GOT3 (cell line): Measurements from ENCODE around the gene RAB30.

Source experiments
- DNase-seq: peaks from one replicate; lab custom pipeline; 2025; ENCODE audit warnings: mixed read lengths; lab: John Stamatoyannopoulos, UW

RAB30 gene

GRCh38 chr11:83071567-83072349 lies at the start of gene RAB30:
Gene RAB30 (minus strand): TSS chr11:83071897. CDS start chr11:82997316, 74,581 bp downstream.
- peak; percentile 57 for DNase-seq

- DNase-seq = no peak
These were observed 48.6 kb upstream of the RAB30 start for GRCh38 chr11:83120327-83120726.

- DNase-seq = no peak
These were observed 47.5 kb upstream of the RAB30 start for GRCh38 chr11:83119216-83119615.

GRCh38 chr11:83118814-83119213 lies 47.1 kb upstream of the RAB30 start:
- no peak for DNase-seq

GRCh38 chr11:83116015-83116641 lies 44.4 kb upstream of the RAB30 start:
- DNase-seq = no peak

GRCh38 chr11:83115551-83115950 lies 43.9 kb upstream of the RAB30 start:
- DNase-seq = no peak

- DNase-seq = no peak
These were observed 43.3 kb upstream of the RAB30 start for GRCh38 chr11:83115026-83115425.

- DNase-seq = no peak
These were observed 41.2 kb upstream of the RAB30 start for GRCh38 chr11:83112886-83113285.

GRCh38 chr11:83105168-83105567 lies 33.5 kb upstream of the RAB30 start:
- no peak for DNase-seq

- no peak for DNase-seq
These were observed 31.1 kb upstream of the RAB30 start for GRCh38 chr11:83102834-83103233.

- DNase-seq = no peak
These were observed 25.9 kb upstream of the RAB30 start for GRCh38 chr11:83097429-83098075.

GRCh38 chr11:83093634-83094033 lies 21.9 kb upstream of the RAB30 start:
- DNase-seq = no peak

GRCh38 chr11:83092488-83093384 lies 21.0 kb upstream of the RAB30 start:
- DNase-seq = no peak

GRCh38 chr11:83088965-83089364 lies 17.3 kb upstream of the RAB30 start:
- DNase-seq = no peak

- DNase-seq = no peak
These were observed 15.3 kb upstream of the RAB30 start for GRCh38 chr11:83087035-83087434.

- DNase-seq = no peak
These were observed 8.1 kb upstream of the RAB30 start for GRCh38 chr11:83079820-83080219.

- DNase-seq = no peak
These were observed 6.6 kb upstream of the RAB30 start for GRCh38 chr11:83078269-83078668.

- DNase-seq = no peak
These were observed 2.2 kb upstream of the RAB30 start for GRCh38 chr11:83073884-83074283.

GRCh38 chr11:83073258-83073657 lies 1.6 kb upstream of the RAB30 start:
- DNase-seq = no peak

GRCh38 chr11:83072350-83073242 lies 899 bp upstream of the RAB30 start:
- DNase-seq = no peak
